ENCODE measurements around the gene DCTN1. TPM values are rescaled to one million over a fixed set of nuclear protein-coding genes. Genes with fewer than 3 reads are reported as not detected.

DCTN1 gene
- total and polyA plus RNA-seq, 2 donors (not counting 3 experiments of a cell fraction or from before 2014, with no cell fraction given), result 130 to 170 TPM

- dilution Hi-C loops (cut with MboI; ENCODE audit: extremely low pct_ligation_motif_present, low sequenced_read_pairs) (no loop called here), intact Hi-C loops (cut with micrococcal nuclease) (no loop called here)
- no peak for FAIRE-seq
- no peak for TF ChIP-seq EZH2 (IDR thresholded peaks at IDR 0.05; ENCODE audit: borderline replicate concordance, low read depth, low read length, severe bottlenecking)
- no peak for TF ChIP-seq POLR2AphosphoS5 (IDR thresholded peaks at IDR 0.05; ENCODE audit: insufficient read depth, low read depth, low read length)
- TF ChIP-seq MYC (IDR thresholded peaks at IDR 0.05; ENCODE audit: low read depth, low read length), result no peak
- TF ChIP-seq FOS (IDR thresholded peaks at IDR 0.05; ENCODE audit: borderline replicate concordance, insufficient read depth, low read length), result no peak
- TF ChIP-seq, protein P1, sequence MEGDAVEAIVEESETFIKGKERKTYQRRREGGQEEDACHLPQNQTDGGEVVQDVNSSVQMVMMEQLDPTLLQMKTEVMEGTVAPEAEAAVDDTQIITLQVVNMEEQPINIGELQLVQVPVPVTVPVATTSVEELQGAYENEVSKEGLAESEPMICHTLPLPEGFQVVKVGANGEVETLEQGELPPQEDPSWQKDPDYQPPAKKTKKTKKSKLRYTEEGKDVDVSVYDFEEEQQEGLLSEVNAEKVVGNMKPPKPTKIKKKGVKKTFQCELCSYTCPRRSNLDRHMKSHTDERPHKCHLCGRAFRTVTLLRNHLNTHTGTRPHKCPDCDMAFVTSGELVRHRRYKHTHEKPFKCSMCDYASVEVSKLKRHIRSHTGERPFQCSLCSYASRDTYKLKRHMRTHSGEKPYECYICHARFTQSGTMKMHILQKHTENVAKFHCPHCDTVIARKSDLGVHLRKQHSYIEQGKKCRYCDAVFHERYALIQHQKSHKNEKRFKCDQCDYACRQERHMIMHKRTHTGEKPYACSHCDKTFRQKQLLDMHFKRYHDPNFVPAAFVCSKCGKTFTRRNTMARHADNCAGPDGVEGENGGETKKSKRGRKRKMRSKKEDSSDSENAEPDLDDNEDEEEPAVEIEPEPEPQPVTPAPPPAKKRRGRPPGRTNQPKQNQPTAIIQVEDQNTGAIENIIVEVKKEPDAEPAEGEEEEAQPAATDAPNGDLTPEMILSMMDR (IDR thresholded peaks at IDR 0.05; ENCODE audit: extremely low read depth in 1 of 2, insufficient read depth in 1 of 2, low read depth in 1 of 2, low read length in 2 of 2), result no peak
- TF ChIP-seq JUN (IDR thresholded peaks at IDR 0.05; ENCODE audit: borderline replicate concordance, insufficient read depth, insufficient read length, low read depth), result no peak
- no peak for TF ChIP-seq GATA2 (IDR thresholded peaks at IDR 0.05; ENCODE audit: insufficient read depth, insufficient read length, low read depth, low read length)
- H4K20me1 ChIP-seq (replicated peaks; ENCODE audit: control insufficient read depth, extremely low read depth, insufficient read depth, low read length), result no peaks in the 10 kb centered on the region
- H3K36me3 ChIP-seq (ENCODE audit: control insufficient read depth in 2 of 2, extremely low read depth in 1 of 2, insufficient read depth in 2 of 2, low read length in 2 of 2), result no peaks in the 10 kb centered on the region
- H3K79me2 ChIP-seq (ENCODE audit: control insufficient read depth, insufficient read depth, low read length), result no peaks in the 10 kb centered on the region
- H3K4me2 ChIP-seq (ENCODE audit: insufficient read depth, low read length), result no peak overlapping the region
- no peak overlapping the region for H3K9ac ChIP-seq (replicated peaks; ENCODE audit: extremely low read depth, insufficient read depth, low read length)
- H2AFZ ChIP-seq (ENCODE audit: low read depth, low read length), result no peak overlapping the region
- ChIA-PET POLR2A (no interaction called here), CTCF (interaction anchor here (0.7 to 1.7 kb wide), 2 partner anchors 27 to 34 kb away, joined by 3 to 5 read pairs; no protein-coding TSS in a partner anchor)
- peaks cover 15% of the 10 kb centered on the region for H3K4me1 ChIP-seq (ENCODE audit: control insufficient read depth, extremely low read depth, insufficient read depth, low read length)
- no peaks in the 10 kb centered on the region for H3K9me1 ChIP-seq (replicated peaks; ENCODE audit: control insufficient read depth, extremely low read depth, insufficient read depth, low read length)
- H3K9me3 ChIP-seq (replicated peaks; ENCODE audit: control insufficient read depth, insufficient read depth, low read length), result no peaks in the 10 kb centered on the region
- no TSS peak for BruUV-seq (replicated peaks)
- H3K27ac ChIP-seq (ENCODE audit: insufficient read depth, low read depth, low read length), result no peak overlapping the region
- H3K4me3 ChIP-seq (replicated peaks in 1 of 3; ENCODE audit: insufficient read depth in 1 of 3, low read depth in 1 of 3, low read length in 3 of 3), result no peak overlapping the region
- DNase-seq (ENCODE audit: low read depth, low spot score), result no peak
- peaks cover 30 to 37% of the 10 kb centered on the region in 2 experiments for H3K27me3 ChIP-seq (ENCODE audit: control insufficient read depth in 2 of 2, insufficient read depth in 2 of 2, low read length in 2 of 2)
These were observed 38.2 kb upstream of the DCTN1 start for GRCh38 chr2:74418312-74418711.
